GM23338 (cell line): ENCODE data around the gene ADGRG2. TPM values are rescaled to one million over a fixed set of nuclear protein-coding genes. Genes with fewer than 3 reads are reported as not detected.

Source experiments
- ATAC-seq: fragments of 200-7000 bp; cut with Tn5 transposase; 3 replicates; pipeline ENCODE4 v1.9.1; 2020
- DNase-seq: peaks from one replicate; pipeline ENCODE4 v3.0.0-alpha.2; 2015; ENCODE audit warnings: low spot score
- H2AFZ ChIP-seq: fragments of 200-600 bp; sonication (generic); 2 replicates; pipeline ENCODE4 v1.8.0; 2016; ENCODE audit warnings: antibody characterized with exemption, mild to moderate bottlenecking, moderate library complexity
- H3F3A ChIP-seq: fragments of 200-600 bp; sonication (generic); replicated peaks from 2 replicates; pipeline ENCODE4 v1.8.0; 2017; ENCODE audit warnings: antibody characterized with exemption, mixed run types, low read depth
- H3K27ac ChIP-seq: fragments of 200-600 bp; sonication (generic); 2 replicates; pipeline ENCODE4 v1.6.1; 2016; ENCODE audit warnings: low read depth
- H3K27me3 ChIP-seq: fragments of 200-600 bp; sonication (generic); 2 replicates; pipeline ENCODE4 v1.8.0; 2016; ENCODE audit warnings: mild to moderate bottlenecking, mixed run types, moderate library complexity; ENCODE audit not compliant: insufficient read depth
- H3K36me3 ChIP-seq: fragments of 200-600 bp; sonication (generic); 2 replicates; pipeline ENCODE4 v1.8.0; 2016; ENCODE audit warnings: mild to moderate bottlenecking; ENCODE audit not compliant: insufficient read depth
- H3K4me1 ChIP-seq: fragments of 200-600 bp; sonication (generic); 2 replicates; pipeline ENCODE4 v1.8.0; 2016; ENCODE audit warnings: mild to moderate bottlenecking, moderate library complexity; ENCODE audit not compliant: insufficient read depth
- H3K4me2 ChIP-seq: fragments of 200-600 bp; sonication (generic); 2 replicates; pipeline ENCODE4 v1.7.1; 2017; ENCODE audit warnings: mixed run types
- H3K4me3 ChIP-seq: fragments of 200-600 bp; sonication (generic); 2 replicates; pipeline ENCODE4 v1.6.1; 2016; ENCODE audit warnings: mixed run types
- H3K79me2 ChIP-seq: fragments of 200-600 bp; sonication (generic); replicated peaks from 2 replicates; pipeline ENCODE4 v1.8.0; 2017; ENCODE audit warnings: mild to moderate bottlenecking; ENCODE audit not compliant: insufficient read depth
- H3K9me2 ChIP-seq: fragments of 200-600 bp; sonication (generic); 2 replicates; pipeline ENCODE4 v1.8.0; 2017; ENCODE audit not compliant: insufficient read depth
- H4K20me1 ChIP-seq: fragments of 200-600 bp; sonication (generic); replicated peaks from 2 replicates; pipeline ENCODE4 v1.8.0; 2017; ENCODE audit warnings: mild to moderate bottlenecking; ENCODE audit not compliant: insufficient read depth
- H3K27ac Mint-ChIP-seq: 2 replicates; pipeline ENCODE4 v1.8.0; 2020; ENCODE audit warnings: inconsistent platforms, mild to moderate bottlenecking, moderate library complexity, mixed read lengths
- H3K27me3 Mint-ChIP-seq: 3 replicates; pipeline ENCODE4 v1.8.0; 2022; ENCODE audit warnings: low read depth, mild to moderate bottlenecking, moderate library complexity, mixed read lengths, inconsistent platforms; ENCODE audit not compliant: insufficient read depth, poor library complexity
- H3K36me3 Mint-ChIP-seq: 3 replicates; pipeline ENCODE4 v1.8.0; 2021; ENCODE audit warnings: low read depth, mild to moderate bottlenecking, inconsistent platforms, moderate library complexity, mixed read lengths
- H3K4me1 Mint-ChIP-seq: 3 replicates; pipeline ENCODE4 v1.8.0; 2020; ENCODE audit warnings: mild to moderate bottlenecking, inconsistent platforms, mixed read lengths
- H3K4me3 Mint-ChIP-seq: 3 replicates; pipeline ENCODE4 v1.8.0; 2021; ENCODE audit warnings: moderate library complexity, mild to moderate bottlenecking, inconsistent platforms, mixed read lengths
- H3K9me3 Mint-ChIP-seq: 3 replicates; pipeline ENCODE4 v1.8.0; 2020; ENCODE audit warnings: moderate library complexity, mild to moderate bottlenecking, inconsistent platforms, mixed read lengths
- CREB1 ChIP-seq: fragments of 250-450 bp; sonication (Bioruptor Pico); IDR thresholded peaks from 2 replicates; pipeline ENCODE4 v1.5.0; 2020; ENCODE audit warnings: low read depth, mild to moderate bottlenecking, moderate library complexity
- JUNB ChIP-seq: IDR thresholded peaks from one replicate; pipeline ENCODE4 v1.6.1; 2016; ENCODE audit warnings: antibody characterized with exemption; ENCODE audit not compliant: unreplicated experiment
- NANOG ChIP-seq: IDR thresholded peaks from 2 replicates; pipeline ENCODE4 v1.6.1; 2016; ENCODE audit warnings: antibody characterized with exemption, borderline replicate concordance
- POLR2AphosphoS5 ChIP-seq: IDR thresholded peaks from 2 replicates; pipeline ENCODE4 v1.6.1; 2016; ENCODE audit warnings: antibody characterized with exemption, low read depth
- STAT1 ChIP-seq: IDR thresholded peaks from one replicate; pipeline ENCODE4 v1.6.1; 2016; ENCODE audit warnings: antibody characterized with exemption; ENCODE audit not compliant: unreplicated experiment
- ZNF331 ChIP-seq: fragments of 250-450 bp; sonication (Bioruptor Pico); IDR thresholded peaks from 2 replicates; pipeline ENCODE4 v1.5.0; 2020; ENCODE audit warnings: low read depth, mild to moderate bottlenecking, moderate library complexity
- ZNF462 ChIP-seq: fragments of 250-450 bp; sonication (Bioruptor Pico); IDR thresholded peaks from 2 replicates; pipeline ENCODE4 v1.5.0; 2020; ENCODE audit warnings: mild to moderate bottlenecking, moderate library complexity
- polyA plus RNA-seq: library from polyadenylated mRNA; unstranded; fragments of >200 nt; fragmentation: Nextera tagmentation; extraction: Ambion mirVana; gene quantifications from 2 replicates; pipeline ENCODE4 v1.2.1, GENCODE V29; 2016
- total RNA-seq: library from RNA; depleted of rRNA; stranded (reverse); fragments of >200 nt; shearing (Covaris generic); gene quantifications from 2 replicates; pipeline ENCODE4 v1.2.3, GENCODE V29; 2014
- TF ChIP-seq, protein P1 (sequence below): IDR thresholded peaks from 2 replicates; pipeline ENCODE4 v1.6.1; 2016; ENCODE audit warnings: antibody characterized with exemption
- TF ChIP-seq, protein P2 (sequence below), 2 experiments: fragments of 200-600 bp in 1 of 2; sonication (generic) in 1 of 2; conservative IDR thresholded peaks; 2 replicates each; pipeline versions ENCODE4 v1.5.1 to v1.6.1; 2016 to 2017; ENCODE audit warnings: antibody characterized with exemption in 2 of 2, low read depth in 2 of 2, mild to moderate bottlenecking in 2 of 2, moderate library complexity in 1 of 2

ADGRG2 gene
- total and polyA plus RNA-seq, 2 experiments from 2014 or later: 4.0 to 10.8 TPM

- H3K27ac ChIP-seq: no peak overlapping the region
- H3K79me2 ChIP-seq: no peaks in the 10 kb centered on the region
- H3K27me3 ChIP-seq: no peaks in the 10 kb centered on the region
- no peaks in the 10 kb centered on the region for H3K36me3 ChIP-seq
- no peaks in the 10 kb centered on the region for H4K20me1 ChIP-seq
- no peaks in the 10 kb centered on the region for H3K9me2 ChIP-seq
- no peak overlapping the region for H3K4me3 ChIP-seq
- no peak for TF ChIP-seq JUNB
- no peak for TF ChIP-seq POLR2AphosphoS5
- TF ChIP-seq, protein P1, sequence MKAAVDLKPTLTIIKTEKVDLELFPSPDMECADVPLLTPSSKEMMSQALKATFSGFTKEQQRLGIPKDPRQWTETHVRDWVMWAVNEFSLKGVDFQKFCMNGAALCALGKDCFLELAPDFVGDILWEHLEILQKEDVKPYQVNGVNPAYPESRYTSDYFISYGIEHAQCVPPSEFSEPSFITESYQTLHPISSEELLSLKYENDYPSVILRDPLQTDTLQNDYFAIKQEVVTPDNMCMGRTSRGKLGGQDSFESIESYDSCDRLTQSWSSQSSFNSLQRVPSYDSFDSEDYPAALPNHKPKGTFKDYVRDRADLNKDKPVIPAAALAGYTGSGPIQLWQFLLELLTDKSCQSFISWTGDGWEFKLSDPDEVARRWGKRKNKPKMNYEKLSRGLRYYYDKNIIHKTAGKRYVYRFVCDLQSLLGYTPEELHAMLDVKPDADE: no peak
- TF ChIP-seq, protein P2, sequence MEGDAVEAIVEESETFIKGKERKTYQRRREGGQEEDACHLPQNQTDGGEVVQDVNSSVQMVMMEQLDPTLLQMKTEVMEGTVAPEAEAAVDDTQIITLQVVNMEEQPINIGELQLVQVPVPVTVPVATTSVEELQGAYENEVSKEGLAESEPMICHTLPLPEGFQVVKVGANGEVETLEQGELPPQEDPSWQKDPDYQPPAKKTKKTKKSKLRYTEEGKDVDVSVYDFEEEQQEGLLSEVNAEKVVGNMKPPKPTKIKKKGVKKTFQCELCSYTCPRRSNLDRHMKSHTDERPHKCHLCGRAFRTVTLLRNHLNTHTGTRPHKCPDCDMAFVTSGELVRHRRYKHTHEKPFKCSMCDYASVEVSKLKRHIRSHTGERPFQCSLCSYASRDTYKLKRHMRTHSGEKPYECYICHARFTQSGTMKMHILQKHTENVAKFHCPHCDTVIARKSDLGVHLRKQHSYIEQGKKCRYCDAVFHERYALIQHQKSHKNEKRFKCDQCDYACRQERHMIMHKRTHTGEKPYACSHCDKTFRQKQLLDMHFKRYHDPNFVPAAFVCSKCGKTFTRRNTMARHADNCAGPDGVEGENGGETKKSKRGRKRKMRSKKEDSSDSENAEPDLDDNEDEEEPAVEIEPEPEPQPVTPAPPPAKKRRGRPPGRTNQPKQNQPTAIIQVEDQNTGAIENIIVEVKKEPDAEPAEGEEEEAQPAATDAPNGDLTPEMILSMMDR (conservative IDR thresholded peaks at IDR 0.05; ENCODE audit: low read depth in 2 of 2): peak in 1 of 2 experiments; percentile 53; a peak in 3 of 4 replicates
- H2AFZ ChIP-seq: no peak overlapping the region
- H3K27ac Mint-ChIP-seq: no peak overlapping the region
- H3K4me3 Mint-ChIP-seq: no peak overlapping the region
- DNase-seq (peak; percentile 1), ATAC-seq (no peak)
- H3K4me1 Mint-ChIP-seq: no peaks in the 10 kb centered on the region
- H3F3A ChIP-seq: no peaks in the 10 kb centered on the region
- no peaks in the 10 kb centered on the region for H3K27me3 Mint-ChIP-seq
- H3K36me3 Mint-ChIP-seq: peaks cover 4% of the 10 kb centered on the region; the same call in 1 of the 3 replicates
- H3K4me1 ChIP-seq: no peaks in the 10 kb centered on the region
- no peak overlapping the region for H3K4me2 ChIP-seq
- H3K9me3 Mint-ChIP-seq: no peaks in the 10 kb centered on the region
These were observed 81.9 kb downstream of the ADGRG2 start for GRCh38 chrX:19040373-19040772.

DNA sequence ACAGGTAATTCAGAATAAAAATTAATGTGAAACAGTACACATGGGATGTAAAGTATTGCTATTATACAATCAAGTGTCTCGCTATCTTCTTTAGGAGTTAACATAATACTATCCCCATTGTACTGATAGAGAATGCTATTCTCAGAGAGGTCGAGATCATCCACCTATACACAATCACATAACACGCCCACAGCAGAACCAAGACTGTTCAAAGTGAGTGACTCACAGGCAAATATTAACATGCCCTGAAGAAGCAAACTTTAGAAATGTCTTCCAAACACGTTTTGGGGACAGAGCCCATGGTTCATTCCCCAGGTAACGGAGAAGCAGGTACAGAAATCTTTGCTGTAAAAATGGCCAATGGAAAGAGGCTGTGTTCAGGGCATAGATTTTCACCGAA is 88.2 kb downstream of the ADGRG2 start:
- Histone ChIP-seq H3K27me3 (no peaks in the 10 kb centered on the region), H3F3A (no peaks in the 10 kb centered on the region), H3K4me3 (no peak overlapping the region), H4K20me1 (no peaks in the 10 kb centered on the region), H3K4me1 (no peaks in the 10 kb centered on the region), H3K27ac (no peak overlapping the region), H3K36me3 (no peaks in the 10 kb centered on the region), H3K79me2 (no peaks in the 10 kb centered on the region), H3K9me2 (no peaks in the 10 kb centered on the region), H3K4me2 (no peak overlapping the region), H2AFZ (no peak overlapping the region)
- ATAC-seq (no peak), DNase-seq (no peak)
- Mint-ChIP-seq H3K9me3 (no peaks in the 10 kb centered on the region), H3K4me3 (no peak overlapping the region), H3K4me1 (no peaks in the 10 kb centered on the region), H3K27me3 (no peaks in the 10 kb centered on the region), H3K36me3 (no peaks in the 10 kb centered on the region), H3K27ac (no peak overlapping the region)
- TF ChIP-seq STAT1 (no peak), CREB1 (CRISPR knock-in tag) (no peak), ZNF331 (no peak), NANOG (no peak), ZNF462 (no peak)
- TF ChIP-seq, protein P2 (conservative IDR thresholded peaks at IDR 0.05; ENCODE audit: low read depth in 2 of 2): no peak
